Stomach smooth muscle (tissue), 2 donors: ENCODE results near the gene CRIM1.

Experiments used
- H3K27ac ChIP-seq: one replicate; pipeline ENCODE4 v1.7.0; 2013; ENCODE audit warnings: mild to moderate bottlenecking, low read length, inconsistent platforms
- H3K27me3 ChIP-seq, 2 donors: one replicate each; pipeline ENCODE4 v1.7.0; 2013; ENCODE audit warnings: low read length in 2 of 2; ENCODE audit not compliant: insufficient read depth in 2 of 2, control insufficient read depth in 1 of 2
- H3K36me3 ChIP-seq, 2 donors: one replicate each; pipeline ENCODE4 v1.7.0; 2013; ENCODE audit warnings: low read length in 2 of 2; ENCODE audit not compliant: control insufficient read depth in 2 of 2, insufficient read depth in 2 of 2
- H3K4me1 ChIP-seq: one replicate; pipeline ENCODE4 v1.7.0; 2013; ENCODE audit warnings: low read length; ENCODE audit not compliant: control insufficient read depth, insufficient read depth
- H3K4me3 ChIP-seq, 2 donors: one replicate each; pipeline ENCODE4 v1.7.0; 2013; ENCODE audit warnings: low read length in 2 of 2
- H3K9ac ChIP-seq, 2 donors: one replicate each; pipeline ENCODE4 v1.7.0; 2013; ENCODE audit warnings: low read length in 2 of 2, mild to moderate bottlenecking in 1 of 2
- H3K9me3 ChIP-seq, 2 donors: one replicate each; pipeline ENCODE4 v1.7.0; 2013; ENCODE audit warnings: low read length in 2 of 2; ENCODE audit not compliant: control insufficient read depth in 2 of 2
- donor health status: healthy.
- donor health status: Pancreatic carcinoma.

Gene CRIM1

DNA sequence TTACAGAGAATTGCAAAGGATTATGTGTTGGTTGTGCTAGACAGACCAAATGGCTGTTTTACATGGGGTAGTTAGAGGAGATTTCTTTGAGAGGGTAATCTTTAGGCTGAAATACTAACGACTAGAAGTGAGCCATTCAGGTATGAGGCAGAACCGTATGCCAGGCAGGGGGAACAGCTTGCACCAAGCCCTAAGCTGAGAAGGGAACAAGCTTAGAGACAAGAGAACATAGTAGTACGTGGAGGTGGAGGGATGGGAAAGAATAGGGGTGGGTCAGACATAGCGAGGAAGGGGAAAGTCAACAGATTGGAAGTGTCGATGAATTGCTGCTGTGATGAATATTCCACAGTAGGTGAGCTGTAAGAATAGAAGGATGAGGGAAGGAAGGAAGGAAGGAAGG, 20.0 kb upstream of the CRIM1 start:
- H3K27me3 ChIP-seq = no peaks in the 10 kb centered on the region
- H3K27ac ChIP-seq = no peak overlapping the region
- no peak overlapping the region for H3K4me3 ChIP-seq
- H3K4me1 ChIP-seq = no peaks in the 10 kb centered on the region
- H3K9ac ChIP-seq = no peak overlapping the region
- H3K9me3 ChIP-seq = no peaks in the 10 kb centered on the region
- H3K36me3 ChIP-seq = no peaks in the 10 kb centered on the region

DNA sequence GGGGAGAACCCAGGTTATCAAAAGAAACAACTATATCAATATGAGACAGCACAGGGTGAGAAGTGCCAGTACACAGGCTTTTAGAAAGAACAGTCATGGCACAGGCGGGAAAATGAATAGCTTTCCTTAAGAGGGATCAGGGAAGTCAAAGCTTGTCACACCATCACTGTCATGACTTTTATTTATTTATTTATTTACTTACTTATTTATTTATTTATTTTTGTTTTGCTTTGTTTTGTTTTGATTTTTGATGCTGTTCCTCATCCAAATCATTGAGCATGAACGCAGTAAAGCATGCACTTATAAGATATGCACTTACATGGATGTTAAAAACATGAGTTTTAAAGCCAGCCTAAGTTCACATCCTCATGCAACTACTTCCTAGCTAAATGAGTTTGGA, 19.3 kb upstream of the CRIM1 start:
- Histone ChIP-seq H3K4me3 (no peak overlapping the region), H3K9ac (no peak overlapping the region), H3K4me1 (no peaks in the 10 kb centered on the region), H3K9me3 (no peaks in the 10 kb centered on the region), H3K27me3 (no peaks in the 10 kb centered on the region), H3K36me3 (no peaks in the 10 kb centered on the region), H3K27ac (no peak overlapping the region)

DNA sequence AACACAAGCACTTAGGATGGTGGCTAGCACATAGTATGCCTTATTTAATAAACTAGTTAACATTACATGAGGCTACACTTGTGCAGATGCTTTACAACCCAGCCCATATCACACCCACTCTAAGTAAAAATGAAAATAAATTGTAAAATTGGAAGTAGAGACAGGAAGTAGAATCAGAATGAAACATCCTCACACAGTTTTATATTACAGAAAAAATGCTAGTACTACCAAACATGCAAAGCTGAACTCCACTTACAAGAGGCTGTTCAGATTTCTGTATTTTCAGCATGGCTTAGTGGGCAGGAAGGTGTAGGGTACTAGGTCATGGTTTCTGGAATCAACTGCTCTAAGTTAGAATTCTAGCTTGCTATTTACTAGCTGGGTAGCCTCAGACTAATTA, 18.2 kb upstream of the CRIM1 start:
- H3K9ac ChIP-seq = no peak overlapping the region
- H3K4me1 ChIP-seq = no peaks in the 10 kb centered on the region
- no peak overlapping the region for H3K4me3 ChIP-seq
- no peak overlapping the region for H3K27ac ChIP-seq
- no peaks in the 10 kb centered on the region for H3K9me3 ChIP-seq
- H3K36me3 ChIP-seq = no peaks in the 10 kb centered on the region
- H3K27me3 ChIP-seq = no peaks in the 10 kb centered on the region

DNA sequence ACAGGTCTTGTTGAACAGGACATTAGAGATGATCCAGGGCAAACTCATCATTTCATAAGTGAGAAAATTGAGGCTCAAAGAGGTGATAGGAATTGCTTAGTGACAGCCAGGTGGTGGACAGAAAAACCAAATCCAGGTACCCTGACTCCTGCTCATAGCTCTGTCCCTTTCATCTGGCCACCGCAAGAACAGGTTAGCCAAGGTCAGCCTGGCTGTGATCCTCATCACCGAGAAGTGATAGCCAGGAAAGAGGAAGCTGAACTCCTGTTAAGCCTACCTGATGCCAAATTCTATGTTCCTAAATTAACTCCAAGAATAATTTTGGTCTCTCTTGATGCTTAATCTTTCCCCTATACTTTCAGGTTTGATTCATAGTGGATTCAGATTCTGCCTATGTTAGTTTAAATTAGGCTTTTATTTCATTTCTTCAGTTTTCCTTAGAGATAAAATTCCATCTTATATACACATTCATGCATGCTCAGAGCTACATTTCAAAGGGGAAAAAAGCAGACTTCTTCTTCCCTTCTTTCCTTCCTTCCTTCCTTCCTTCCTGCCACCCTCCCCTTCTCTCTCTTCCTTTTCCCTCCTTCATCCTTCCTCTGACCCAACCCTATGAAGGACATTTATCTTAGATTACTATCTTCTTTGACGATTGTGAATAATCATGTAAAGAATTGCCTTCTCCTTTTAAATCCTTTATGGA, 17.3 kb upstream of the CRIM1 start:
- Histone ChIP-seq H3K27me3 (no peaks in the 10 kb centered on the region), H3K4me1 (no peaks in the 10 kb centered on the region), H3K9ac (no peak overlapping the region)

DNA sequence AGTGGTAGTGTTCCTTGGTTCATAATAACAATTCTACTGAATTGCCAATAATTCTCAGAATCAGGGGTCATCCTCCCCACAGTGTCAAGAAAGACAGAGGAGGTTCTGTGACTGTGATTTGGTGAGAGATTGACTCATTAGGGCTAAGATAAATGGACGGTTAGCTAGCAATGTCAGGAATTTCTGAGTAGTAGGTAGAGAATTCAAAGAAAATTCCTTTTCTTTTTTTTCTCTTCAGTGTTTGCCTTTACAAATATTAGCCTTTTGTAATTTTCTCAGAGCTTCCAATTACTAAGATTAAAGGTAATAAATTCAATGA, 16.8 kb upstream of the CRIM1 start:
- H3K4me3 ChIP-seq = no peak overlapping the region
- H3K9me3 ChIP-seq = no peaks in the 10 kb centered on the region
- H3K27ac ChIP-seq = no peak overlapping the region
- H3K9ac ChIP-seq = no peak overlapping the region
- H3K36me3 ChIP-seq = no peaks in the 10 kb centered on the region
- no peaks in the 10 kb centered on the region for H3K27me3 ChIP-seq
- no peaks in the 10 kb centered on the region for H3K4me1 ChIP-seq

More for the DNA sequence above, 17.3 kb upstream of the CRIM1 start:
- no peaks in the 10 kb centered on the region for H3K36me3 ChIP-seq
- no peak overlapping the region for H3K4me3 ChIP-seq
- H3K27ac ChIP-seq = no peak overlapping the region
- H3K9me3 ChIP-seq = no peaks in the 10 kb centered on the region

DNA sequence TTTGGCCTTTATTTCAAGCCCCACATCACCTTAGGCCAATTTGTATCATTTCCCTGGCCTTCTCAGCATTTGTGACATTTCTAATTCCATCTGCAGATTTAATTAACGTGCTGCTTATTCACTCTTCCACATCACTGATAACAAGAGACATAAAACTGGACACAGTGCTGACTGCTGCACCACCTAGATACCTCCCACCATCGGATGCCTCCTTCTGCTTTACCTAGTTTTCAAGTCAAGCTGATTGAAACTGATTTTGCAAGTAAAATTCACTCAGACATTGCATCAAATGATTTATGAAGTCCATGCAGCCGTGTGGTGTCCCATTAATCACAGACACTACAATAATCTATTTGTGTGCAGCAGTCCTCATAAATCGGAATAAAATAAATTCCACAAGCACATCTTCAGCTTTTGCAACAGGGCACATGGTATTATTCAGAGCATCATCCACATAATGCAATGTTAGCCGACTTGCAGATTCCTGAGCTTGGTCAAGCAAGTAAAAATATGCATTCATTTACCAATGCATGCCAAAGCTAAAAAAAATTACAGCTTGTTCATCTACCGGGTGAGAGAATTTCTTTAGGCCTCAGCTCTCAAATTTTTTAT, 15.9 kb upstream of the CRIM1 start:
- Histone ChIP-seq H3K9me3 (no peaks in the 10 kb centered on the region), H3K36me3 (no peaks in the 10 kb centered on the region), H3K27ac (no peak overlapping the region), H3K4me1 (no peaks in the 10 kb centered on the region), H3K27me3 (no peaks in the 10 kb centered on the region), H3K9ac (no peak overlapping the region), H3K4me3 (no peak overlapping the region)

DNA sequence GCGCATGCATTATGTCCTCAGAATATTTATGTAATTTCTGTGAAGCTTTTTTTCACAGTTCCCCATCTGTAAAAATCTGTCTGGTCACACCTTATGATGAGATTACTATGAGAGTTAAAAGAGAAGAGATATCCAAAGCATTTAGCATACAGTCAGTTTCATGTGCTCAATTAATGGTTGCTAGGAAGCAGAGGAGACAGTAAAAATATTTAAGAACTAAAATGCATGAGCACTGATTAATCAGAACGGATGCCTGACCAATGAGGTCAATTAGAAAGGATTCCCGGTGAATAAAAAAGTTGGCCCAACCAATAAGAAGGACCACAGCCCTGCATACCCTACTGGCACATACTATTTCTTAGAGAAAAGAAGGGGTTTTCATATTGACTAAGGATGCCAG, 12.0 kb upstream of the CRIM1 start:
- no peaks in the 10 kb centered on the region for H3K9me3 ChIP-seq
- no peak overlapping the region for H3K4me3 ChIP-seq
- no peaks in the 10 kb centered on the region for H3K36me3 ChIP-seq
- H3K27ac ChIP-seq = no peak overlapping the region
- no peaks in the 10 kb centered on the region for H3K27me3 ChIP-seq
- H3K9ac ChIP-seq = no peak overlapping the region
- no peaks in the 10 kb centered on the region for H3K4me1 ChIP-seq

DNA sequence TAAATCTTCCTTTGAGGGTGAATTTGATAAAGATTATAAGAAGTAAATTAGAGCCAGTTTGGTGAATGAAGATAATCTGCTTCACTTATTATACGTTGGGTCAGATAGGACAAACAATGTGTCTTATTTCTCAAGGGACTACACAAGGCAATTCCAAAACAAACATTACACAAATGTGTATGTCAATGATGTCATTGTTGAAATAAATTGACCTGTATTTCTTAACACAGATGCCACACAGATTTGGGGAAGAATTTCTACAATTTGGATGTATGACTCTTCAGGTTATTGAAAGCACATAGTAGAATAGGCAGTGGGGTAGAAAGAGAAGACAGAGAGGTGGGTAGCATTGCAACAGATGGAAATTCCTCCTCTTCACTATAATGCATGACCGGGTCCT, 6.9 kb upstream of the CRIM1 start:
- no peaks in the 10 kb centered on the region for H3K4me1 ChIP-seq
- no peaks in the 10 kb centered on the region for H3K9me3 ChIP-seq
- no peaks in the 10 kb centered on the region for H3K36me3 ChIP-seq
- no peaks in the 10 kb centered on the region for H3K27me3 ChIP-seq
- no peak overlapping the region for H3K9ac ChIP-seq
- no peak overlapping the region for H3K4me3 ChIP-seq
- no peak overlapping the region for H3K27ac ChIP-seq

DNA sequence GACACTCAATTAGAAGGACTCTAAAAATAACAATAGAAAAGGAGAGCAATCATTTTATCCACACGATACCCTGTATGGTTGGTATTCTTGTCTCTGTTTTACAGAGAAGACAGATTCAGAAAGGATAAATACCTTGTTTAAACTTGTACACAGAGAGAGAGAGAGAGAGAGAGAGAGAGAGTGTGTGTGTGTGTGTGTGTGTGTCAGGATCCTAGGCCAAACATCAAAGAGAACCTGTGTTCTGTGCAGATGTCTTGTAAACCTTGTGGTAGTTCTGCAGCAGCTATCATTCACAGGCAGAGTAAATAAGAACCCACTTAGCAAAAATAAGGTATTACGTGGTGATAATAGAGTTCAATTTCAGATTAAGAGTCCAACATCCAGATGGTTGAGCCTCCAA, 4.3 kb upstream of the CRIM1 start:
- Histone ChIP-seq H3K9ac (no peak overlapping the region), H3K9me3 (no peaks in the 10 kb centered on the region), H3K4me3 (no peak overlapping the region), H3K36me3 (no peaks in the 10 kb centered on the region), H3K4me1 (peaks cover 6% of the 10 kb centered on the region), H3K27ac (no peak overlapping the region), H3K27me3 (no peaks in the 10 kb centered on the region)

DNA sequence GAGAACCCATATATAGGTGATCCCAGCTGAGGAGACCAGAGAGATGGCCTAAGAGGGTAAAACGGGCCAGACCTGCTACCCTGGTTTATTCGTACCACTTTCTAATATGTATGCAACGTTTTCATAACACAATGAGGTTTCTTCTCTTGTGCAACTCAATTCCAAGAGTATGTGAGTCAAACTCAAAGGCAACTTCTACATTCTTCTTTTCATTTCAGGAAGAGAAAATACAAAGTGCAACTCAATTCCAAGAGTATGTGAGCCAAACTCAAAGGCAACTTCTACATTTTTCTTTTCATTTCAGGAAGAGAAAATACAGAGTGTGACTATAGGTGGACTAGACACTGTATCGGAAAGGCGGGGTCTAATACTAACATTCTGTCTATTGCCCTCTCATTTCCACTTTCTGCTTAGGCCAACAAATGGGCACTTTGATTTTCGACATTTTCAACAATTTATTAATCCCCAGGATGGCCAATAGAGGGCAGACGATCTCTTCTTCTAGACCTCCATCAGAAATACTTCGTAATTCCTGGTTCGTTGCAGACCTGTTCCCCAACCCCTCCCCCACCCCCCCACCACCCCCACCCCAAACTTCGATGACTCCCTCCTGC, 3.7 kb upstream of the CRIM1 start:
- no peaks in the 10 kb centered on the region for H3K9me3 ChIP-seq
- no peak overlapping the region for H3K4me3 ChIP-seq
- no peaks in the 10 kb centered on the region for H3K27me3 ChIP-seq
- H3K36me3 ChIP-seq = no peaks in the 10 kb centered on the region
- H3K27ac ChIP-seq = no peak overlapping the region
- peaks cover 6% of the 10 kb centered on the region for H3K4me1 ChIP-seq
- H3K9ac ChIP-seq = no peak overlapping the region

DNA sequence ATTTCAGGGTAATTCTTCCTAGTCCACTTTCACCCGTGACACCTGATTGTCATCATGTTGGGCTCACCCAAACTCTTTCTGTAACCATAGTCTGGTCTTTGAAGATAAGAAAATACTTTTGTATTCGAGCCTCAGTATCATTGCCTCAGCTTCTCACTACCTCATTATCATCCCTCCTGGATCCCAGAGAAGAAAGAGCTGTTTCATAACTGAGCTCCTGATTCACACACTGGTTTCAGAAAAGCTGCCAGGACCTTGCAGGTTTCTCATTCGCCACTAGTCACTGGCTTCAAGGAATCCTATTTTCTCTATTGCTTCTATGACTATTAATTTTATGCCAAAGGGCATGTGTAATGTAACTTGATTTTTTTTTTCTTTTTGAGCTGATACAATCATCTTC, 2.9 kb upstream of the CRIM1 start:
- Histone ChIP-seq H3K36me3 (no peaks in the 10 kb centered on the region), H3K4me1 (peaks cover 6% of the 10 kb centered on the region), H3K4me3 (no peak overlapping the region), H3K9ac (no peak overlapping the region), H3K9me3 (no peaks in the 10 kb centered on the region), H3K27ac (no peak overlapping the region), H3K27me3 (no peaks in the 10 kb centered on the region)
